Panc1 (cell line): Measurements from ENCODE around the gene NEK2. TPM values are rescaled to one million over a fixed set of nuclear protein-coding genes. Genes with fewer than 3 reads are reported as not detected.

ENCODE experiments used
- ATAC-seq: fragments of 200-7000 bp; cut with Tn5 transposase; 2 replicates; pipeline ENCODE4 v1.9.1; 2020; ENCODE audit warnings: mild to moderate bottlenecking, moderate library complexity
- BruUV-seq: library from RNA; stranded (reverse); fragments of 400-500 nt; replicated peaks from 2 replicates; lab custom pipeline; 2021; lab: Mats Ljungman, UMichigan
- CTCF ChIA-PET: fragments of 300-600 bp; sonication (Branson Sonifier 250); formaldehyde crosslinking; loops from one replicate; lab custom pipeline; 2022; ENCODE audit warnings: antibody characterized with exemption; lab: Charles Lee
- POLR2A ChIA-PET: fragments of 300-600 bp; sonication (Branson Sonifier 250); formaldehyde crosslinking; loops from one replicate; lab custom pipeline; 2022; ENCODE audit warnings: antibody characterized with exemption; lab: Charles Lee
- DNase-seq: peaks from one replicate; pipeline ENCODE4 v3.0.0-alpha.2; 2010; ENCODE audit warnings: low read depth, low spot score
- H3K27ac ChIP-seq: 2 replicates; pipeline ENCODE4 v1.5.1; 2011; ENCODE audit warnings: mild to moderate bottlenecking, low read length, inconsistent platforms
- H3K27me3 ChIP-seq: fragments of 200-500 bp; sonication (Bioruptor generic); 2 replicates; pipeline ENCODE4 v1.6.0; 2014; ENCODE audit warnings: low read length, inconsistent platforms; ENCODE audit not compliant: control insufficient read depth, insufficient read depth
- H3K36me3 ChIP-seq: fragments of 200-500 bp; sonication (Bioruptor generic); 2 replicates; pipeline ENCODE4 v1.5.1; 2014; ENCODE audit warnings: inconsistent platforms, mild to moderate bottlenecking, low read length, moderate library complexity; ENCODE audit not compliant: control insufficient read depth, insufficient read depth
- H3K4me1 ChIP-seq: 2 replicates; pipeline ENCODE4 v1.5.1; 2011; ENCODE audit warnings: inconsistent platforms, mild to moderate bottlenecking, low read length, moderate library complexity; ENCODE audit not compliant: control insufficient read depth, insufficient read depth
- H3K4me3 ChIP-seq, 2 experiments: 2 replicates each; pipeline ENCODE4 v1.5.1; 2011 to 2012; ENCODE audit warnings: low read depth in 2 of 2, low read length in 2 of 2, mild to moderate bottlenecking in 2 of 2, inconsistent platforms in 1 of 2, moderate library complexity in 1 of 2
- H3K9me3 ChIP-seq: fragments of 200-500 bp; sonication (Bioruptor generic); 2 replicates; pipeline ENCODE4 v1.5.1; 2014; ENCODE audit warnings: low read depth, mild to moderate bottlenecking, inconsistent platforms, low read length, moderate library complexity; ENCODE audit not compliant: control insufficient read depth, insufficient read depth
- CTCF ChIP-seq: fragments of 450-650 bp; IDR thresholded peaks from 2 replicates; pipeline ENCODE4 v1.5.1; 2017; ENCODE audit warnings: mild to moderate bottlenecking
- POLR2AphosphoS5 ChIP-seq: IDR thresholded peaks from 2 replicates; pipeline ENCODE4 v1.6.1; 2012; ENCODE audit warnings: mild to moderate bottlenecking, low read depth, low read length, moderate library complexity
- SIN3A ChIP-seq: IDR thresholded peaks from 2 replicates; pipeline ENCODE4 v1.6.1; 2012; ENCODE audit warnings: low read depth, mild to moderate bottlenecking, low read length, moderate library complexity, borderline replicate concordance; ENCODE audit not compliant: insufficient read depth
- TCF7L2 ChIP-seq: IDR thresholded peaks from 2 replicates; pipeline ENCODE4 v1.6.1; 2011; ENCODE audit warnings: mild to moderate bottlenecking, low read depth, low read length, inconsistent platforms
- in situ Hi-C: cut with HindIII; loops from 2 replicates; pipeline ENCODE4 v1.10.0; 2016; ENCODE audit warnings: low sequenced_read_pairs, low pct_unique_long_range_greater_than_20kb
- intact Hi-C: fragments of 100-400 bp; cut with micrococcal nuclease; formaldehyde crosslinking; loops from one replicate; pipeline ENCODE4 v1.10.0; 2022; ENCODE audit not compliant: unreplicated experiment
- total RNA-seq: library from RNA; stranded (reverse); gene quantifications from one replicate; pipeline ENCODE4 v1.2.1, GENCODE V29; 2021; ENCODE audit not compliant: unreplicated experiment
- TF ChIP-seq, protein P1 (sequence below), 2 experiments: IDR thresholded peaks; 2 replicates each; pipeline ENCODE4 v1.6.1; 2011 to 2012; ENCODE audit warnings: low read depth in 2 of 2, control low read depth in 1 of 2, low read length in 1 of 2, mild to moderate bottlenecking in 1 of 2, moderate library complexity in 1 of 2; ENCODE audit not compliant: insufficient read depth in 1 of 2

NEK2 gene
- total RNA-seq, 1 experiment from 2014 or later: 34.4 TPM

DNA sequence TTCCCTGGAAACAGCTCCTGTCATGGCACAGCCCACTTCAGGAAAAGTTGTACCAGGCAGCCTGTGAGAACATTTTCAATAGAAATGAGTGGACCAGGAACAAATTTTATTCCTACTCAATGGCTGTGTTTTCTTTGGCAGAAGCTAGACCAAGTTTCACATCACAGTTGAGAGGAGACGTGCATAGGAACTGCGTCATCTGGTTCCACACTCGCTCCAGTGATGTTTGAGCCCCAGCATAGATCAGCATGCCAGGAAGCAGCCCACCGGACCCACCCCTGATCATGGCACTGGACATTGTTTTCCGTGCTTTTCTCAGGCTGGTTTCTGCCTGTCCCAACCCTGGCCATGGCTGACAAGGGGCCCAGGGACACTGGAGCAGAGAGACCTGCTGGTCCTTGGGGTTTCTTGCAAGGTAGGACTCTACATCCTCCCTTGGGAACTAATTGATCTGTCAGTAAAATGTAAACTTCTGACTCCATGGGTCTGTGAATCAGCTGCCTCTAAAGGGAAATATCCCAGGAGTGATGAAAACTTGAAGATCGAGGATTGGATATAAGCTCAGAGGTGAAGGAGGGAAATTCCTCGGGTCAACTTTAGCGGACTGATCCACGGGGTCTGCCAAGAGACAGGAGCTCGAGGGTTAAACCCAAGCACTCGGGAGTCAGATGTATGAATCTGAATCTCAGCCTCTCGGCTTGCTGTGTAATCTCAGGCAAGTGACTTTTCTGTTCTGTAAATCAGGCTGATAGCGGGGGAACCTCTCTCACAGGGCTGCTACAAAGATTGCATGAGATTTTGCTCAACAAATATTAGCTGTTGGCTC lies 35.7 kb downstream of the NEK2 start:
- no peak for TF ChIP-seq POLR2AphosphoS5
- TF ChIP-seq TCF7L2: no peak
- Histone ChIP-seq H3K27ac (peak overlapping the region; percentile 83), H3K9me3 (no peaks in the 10 kb centered on the region), H3K27me3 (no peaks in the 10 kb centered on the region), H3K4me1 (peaks cover 41% of the 10 kb centered on the region), H3K36me3 (no peaks in the 10 kb centered on the region), H3K4me3 (peak overlapping the region; percentile 15 to 48)
- ATAC-seq (peak; percentile 52), DNase-seq (no peak)
- in situ Hi-C loops (no loop called here), intact Hi-C loops (no loop called here)
- ChIA-PET POLR2A (interaction anchor here (0.5 kb wide), 1 partner anchor 315 kb away, joined by 4 read pairs; no protein-coding TSS in a partner anchor), CTCF (no interaction called here)
- no TSS peak for BruUV-seq

DNA sequence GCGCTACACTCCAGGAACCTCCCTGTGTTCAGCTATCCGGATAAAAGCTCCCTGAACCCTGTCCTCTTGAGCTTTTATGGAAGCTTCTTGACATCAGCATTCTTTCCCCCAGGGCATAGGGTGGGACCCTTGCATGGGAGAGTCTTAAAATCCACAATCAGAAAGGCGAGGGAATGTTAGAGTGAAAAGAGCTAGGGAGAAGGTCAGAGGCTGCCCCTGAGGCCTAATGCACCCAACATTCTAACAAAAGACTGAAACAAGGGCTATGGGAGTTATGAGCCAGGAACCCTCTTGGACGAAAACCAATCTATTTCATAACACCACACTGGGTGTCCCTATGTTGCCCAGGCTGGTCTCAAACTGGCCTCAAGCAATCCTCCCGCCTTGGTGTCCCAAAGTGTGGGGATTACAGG lies 36.7 kb downstream of the NEK2 start:
- Histone ChIP-seq H3K36me3 (no peaks in the 10 kb centered on the region), H3K4me1 (peaks cover 37% of the 10 kb centered on the region), H3K4me3 (no peak overlapping the region), H3K27me3 (no peaks in the 10 kb centered on the region), H3K9me3 (no peaks in the 10 kb centered on the region), H3K27ac (peak overlapping the region; percentile 83)
- no peak for TF ChIP-seq TCF7L2
- no peak for TF ChIP-seq CTCF
- TF ChIP-seq, protein P1, sequence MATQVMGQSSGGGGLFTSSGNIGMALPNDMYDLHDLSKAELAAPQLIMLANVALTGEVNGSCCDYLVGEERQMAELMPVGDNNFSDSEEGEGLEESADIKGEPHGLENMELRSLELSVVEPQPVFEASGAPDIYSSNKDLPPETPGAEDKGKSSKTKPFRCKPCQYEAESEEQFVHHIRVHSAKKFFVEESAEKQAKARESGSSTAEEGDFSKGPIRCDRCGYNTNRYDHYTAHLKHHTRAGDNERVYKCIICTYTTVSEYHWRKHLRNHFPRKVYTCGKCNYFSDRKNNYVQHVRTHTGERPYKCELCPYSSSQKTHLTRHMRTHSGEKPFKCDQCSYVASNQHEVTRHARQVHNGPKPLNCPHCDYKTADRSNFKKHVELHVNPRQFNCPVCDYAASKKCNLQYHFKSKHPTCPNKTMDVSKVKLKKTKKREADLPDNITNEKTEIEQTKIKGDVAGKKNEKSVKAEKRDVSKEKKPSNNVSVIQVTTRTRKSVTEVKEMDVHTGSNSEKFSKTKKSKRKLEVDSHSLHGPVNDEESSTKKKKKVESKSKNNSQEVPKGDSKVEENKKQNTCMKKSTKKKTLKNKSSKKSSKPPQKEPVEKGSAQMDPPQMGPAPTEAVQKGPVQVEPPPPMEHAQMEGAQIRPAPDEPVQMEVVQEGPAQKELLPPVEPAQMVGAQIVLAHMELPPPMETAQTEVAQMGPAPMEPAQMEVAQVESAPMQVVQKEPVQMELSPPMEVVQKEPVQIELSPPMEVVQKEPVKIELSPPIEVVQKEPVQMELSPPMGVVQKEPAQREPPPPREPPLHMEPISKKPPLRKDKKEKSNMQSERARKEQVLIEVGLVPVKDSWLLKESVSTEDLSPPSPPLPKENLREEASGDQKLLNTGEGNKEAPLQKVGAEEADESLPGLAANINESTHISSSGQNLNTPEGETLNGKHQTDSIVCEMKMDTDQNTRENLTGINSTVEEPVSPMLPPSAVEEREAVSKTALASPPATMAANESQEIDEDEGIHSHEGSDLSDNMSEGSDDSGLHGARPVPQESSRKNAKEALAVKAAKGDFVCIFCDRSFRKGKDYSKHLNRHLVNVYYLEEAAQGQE (IDR thresholded peaks at IDR 0.05; ENCODE audit: insufficient read depth in 1 of 2, low read depth in 2 of 2, low read length in 1 of 2): no peak
- TF ChIP-seq SIN3A: no peak
- no peak for TF ChIP-seq POLR2AphosphoS5
- in situ Hi-C loops (no loop called here), intact Hi-C loops (no loop called here)
- POLR2A ChIA-PET: no interaction called here
- no peak for DNase-seq
- BruUV-seq: no TSS peak
- ATAC-seq: no peak
- CTCF ChIA-PET: interaction anchor here (0.5 kb wide), 1 partner anchor 40 kb away, joined by 12 read pairs; no protein-coding TSS in a partner anchor

GRCh38 chr1:211638246-211638645 lies 37.2 kb downstream of the NEK2 start:
- no peak for ATAC-seq
- intact Hi-C loops (no loop called here), in situ Hi-C loops (no loop called here)
- Histone ChIP-seq H3K36me3 (no peaks in the 10 kb centered on the region), H3K27ac (peak overlapping the region; percentile 83), H3K9me3 (no peaks in the 10 kb centered on the region), H3K4me3 (no peak overlapping the region), H3K27me3 (no peaks in the 10 kb centered on the region), H3K4me1 (peaks cover 35% of the 10 kb centered on the region)
- no peak for TF ChIP-seq CTCF
- no peak for TF ChIP-seq POLR2AphosphoS5
- TF ChIP-seq, protein P1 (IDR thresholded peaks at IDR 0.05; ENCODE audit: insufficient read depth in 1 of 2, low read depth in 2 of 2, low read length in 1 of 2): no peak
- no peak for TF ChIP-seq SIN3A
- TF ChIP-seq TCF7L2: no peak
- ChIA-PET CTCF (interaction anchor here (0.5 to 0.6 kb wide), 3 partner anchors 15 to 41 kb away, joined by 3 to 12 read pairs (median 6); no protein-coding TSS in a partner anchor), POLR2A (no interaction called here)
- BruUV-seq: no TSS peak
- DNase-seq: no peak
